ENCODE data around the gene NUP37. TPM values are rescaled to one million over a fixed set of nuclear protein-coding genes. Genes with fewer than 3 reads are reported as not detected.

Gene NUP37
- polyA plus RNA-seq, 1 donor from 2014 or later, result 24.7 TPM

DNA sequence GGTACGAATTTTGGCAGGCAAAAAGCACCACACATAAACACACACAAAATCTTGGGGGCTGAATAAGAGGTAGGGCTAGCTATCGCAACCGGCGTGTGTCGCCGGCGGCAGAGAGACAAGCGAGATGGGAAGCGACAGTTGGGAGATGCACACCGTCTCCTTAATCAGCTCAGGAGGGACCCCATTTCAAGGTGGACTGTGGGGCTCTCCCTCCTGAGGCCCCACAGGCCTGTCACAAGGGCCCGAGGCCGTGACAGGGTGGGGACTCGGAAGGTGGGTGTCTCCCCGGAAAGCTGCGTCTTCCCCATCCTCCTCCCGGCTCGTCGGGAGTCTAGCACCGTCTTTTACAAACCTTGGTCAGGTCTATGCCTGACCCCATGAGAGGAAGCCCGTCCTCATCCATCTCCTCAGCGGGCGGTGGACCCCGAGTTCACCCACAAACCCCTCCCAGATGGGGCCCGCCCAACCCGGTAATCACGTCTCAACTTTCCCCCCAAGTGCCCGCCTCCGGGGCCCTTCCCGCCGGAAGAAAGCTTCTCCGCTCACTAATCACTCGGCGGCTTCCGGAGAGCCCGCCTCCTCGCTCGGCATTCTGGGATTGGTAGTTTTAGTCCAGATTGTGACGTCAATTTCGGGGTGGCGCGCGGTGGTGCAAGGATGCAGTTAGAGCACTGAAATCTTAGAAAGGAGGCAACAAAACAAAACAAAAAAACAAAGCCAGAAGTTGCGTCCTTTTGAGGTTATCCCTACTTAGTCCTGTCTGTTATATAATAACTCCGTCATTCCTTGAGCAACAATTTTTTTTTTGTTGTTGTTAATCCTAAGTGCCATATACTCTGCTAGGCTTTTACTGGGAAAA lies 58.1 kb downstream of the NUP37 start, which contains the start of gene WASHC3:
TSS of gene WASHC3 (minus strand) at position 432 of the 859 bp plus-strand sequence. CDS start at position 403, 29 bp downstream.
- Mint-ChIP-seq H3K27ac (peak within 1 kb of the TSS; percentile 84 to 100 (median 99)), H3K9me3 (peaks cover 0 to 5% (median 4%) of the 10 kb centered on the region in 3 donors), H3K4me3 (peak within 1 kb of the TSS; percentile 95 to 99 (median 98)), H3K27me3 (no peaks in the 10 kb centered on the region), H3K4me1 (peaks cover 11 to 23% (median 12%) of the 10 kb centered on the region in 3 donors), H3K36me3 (peaks cover 4% of the 10 kb centered on the region)

DNA sequence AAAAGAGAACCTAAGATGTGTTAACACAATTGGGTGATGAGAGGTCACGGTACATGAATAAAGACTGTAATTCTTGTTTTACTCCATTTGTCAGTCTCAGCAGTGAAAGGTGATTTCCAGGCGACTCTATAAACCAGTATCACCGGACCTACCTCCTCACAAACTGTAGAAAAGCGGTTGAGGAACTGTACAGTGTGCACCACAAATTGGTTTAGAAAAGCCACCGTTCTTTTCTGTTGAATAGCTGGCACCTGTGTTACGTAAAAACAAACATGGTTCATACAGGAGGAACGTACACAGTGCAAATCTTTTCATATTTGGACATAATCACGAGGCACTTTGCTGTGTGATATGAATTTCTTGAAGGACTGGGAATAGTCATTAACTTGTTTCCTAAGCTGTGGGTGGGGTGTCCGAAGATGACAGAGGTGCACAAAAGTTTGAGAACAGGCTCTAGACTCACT lies 58.8 kb downstream of the NUP37 start:
- Mint-ChIP-seq H3K36me3 (peaks cover 7% of the 10 kb centered on the region), H3K27ac (peak overlapping the region; percentile 84 to 100 (median 99)), H3K9me3 (peaks cover 0 to 5% (median 4%) of the 10 kb centered on the region in 3 donors), H3K27me3 (no peaks in the 10 kb centered on the region), H3K4me1 (peaks cover 12 to 23% (median 18%) of the 10 kb centered on the region in 3 donors), H3K4me3 (peak overlapping the region; percentile 95 to 99 (median 98))

DNA sequence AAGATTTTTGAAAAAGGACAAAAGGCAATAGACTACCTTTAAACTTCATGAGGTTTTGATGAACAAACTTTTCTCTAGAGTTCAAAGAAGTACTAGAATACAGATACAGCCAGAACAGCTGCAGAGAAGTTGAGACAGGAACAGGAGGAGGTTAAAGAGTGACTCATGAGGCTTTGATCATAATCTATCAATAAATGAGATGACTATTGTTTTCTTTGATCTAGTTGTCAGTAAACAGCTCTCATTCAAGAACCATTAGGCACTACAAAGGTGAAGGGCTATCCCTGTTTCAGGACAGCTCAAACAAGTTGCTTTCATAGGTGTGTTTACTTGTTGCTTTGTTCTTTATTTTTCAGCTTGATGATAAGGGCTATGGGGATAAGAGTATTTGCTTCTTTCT lies 60.6 kb downstream of the NUP37 start:
- Mint-ChIP-seq H3K4me3 (peak overlapping the region in 1 of 4 donors; percentile 59), H3K36me3 (peaks cover 14% of the 10 kb centered on the region)

DNA sequence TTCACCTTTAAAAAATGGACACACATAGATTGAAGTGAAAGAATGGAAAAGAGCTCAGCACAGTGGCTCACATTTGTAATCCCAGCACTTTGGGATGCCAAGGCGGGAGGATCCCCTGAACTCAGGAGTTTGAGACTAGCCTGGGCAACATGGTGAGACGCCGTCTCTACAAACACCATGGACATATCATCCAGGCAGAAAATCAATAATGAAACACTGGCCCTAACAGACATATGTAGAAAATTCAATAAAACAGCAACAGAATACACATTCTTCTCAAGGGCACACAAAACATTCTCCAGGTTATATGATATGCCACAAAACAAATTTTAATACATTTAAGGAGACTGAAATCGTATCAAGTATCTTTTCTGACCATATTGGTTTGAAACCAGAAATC lies 65.6 kb downstream of the NUP37 start:
- Mint-ChIP-seq H3K27ac (no peak overlapping the region), H3K9me3 (peaks cover 0 to 4% (median 4%) of the 10 kb centered on the region in 3 donors), H3K36me3 (peaks cover 20% of the 10 kb centered on the region), H3K4me3 (no peak overlapping the region), H3K4me1 (peaks cover 21 to 37% (median 29%) of the 10 kb centered on the region in 3 donors), H3K27me3 (no peaks in the 10 kb centered on the region)

More for the DNA sequence above, 60.6 kb downstream of the NUP37 start:
- peaks cover 16 to 25% (median 24%) of the 10 kb centered on the region in 3 donors for H3K4me1 Mint-ChIP-seq
- H3K27me3 Mint-ChIP-seq, result no peaks in the 10 kb centered on the region
- peak overlapping the region in 2 of 3 donors; percentile 14 to 25 for H3K27ac Mint-ChIP-seq
- peaks cover 0 to 5% (median 4%) of the 10 kb centered on the region in 3 donors for H3K9me3 Mint-ChIP-seq

GRCh38 chr12:102053062-102053349 lies 66.9 kb downstream of the NUP37 start:
- H3K4me3 Mint-ChIP-seq, result no peak overlapping the region
- no peaks in the 10 kb centered on the region for H3K9me3 Mint-ChIP-seq
- H3K27me3 Mint-ChIP-seq, result no peaks in the 10 kb centered on the region
- peak overlapping the region in 1 of 3 donors; percentile 16 for H3K27ac Mint-ChIP-seq
- peaks cover 18% of the 10 kb centered on the region for H3K36me3 Mint-ChIP-seq
- peaks cover 18 to 31% (median 25%) of the 10 kb centered on the region in 3 donors for H3K4me1 Mint-ChIP-seq

DNA sequence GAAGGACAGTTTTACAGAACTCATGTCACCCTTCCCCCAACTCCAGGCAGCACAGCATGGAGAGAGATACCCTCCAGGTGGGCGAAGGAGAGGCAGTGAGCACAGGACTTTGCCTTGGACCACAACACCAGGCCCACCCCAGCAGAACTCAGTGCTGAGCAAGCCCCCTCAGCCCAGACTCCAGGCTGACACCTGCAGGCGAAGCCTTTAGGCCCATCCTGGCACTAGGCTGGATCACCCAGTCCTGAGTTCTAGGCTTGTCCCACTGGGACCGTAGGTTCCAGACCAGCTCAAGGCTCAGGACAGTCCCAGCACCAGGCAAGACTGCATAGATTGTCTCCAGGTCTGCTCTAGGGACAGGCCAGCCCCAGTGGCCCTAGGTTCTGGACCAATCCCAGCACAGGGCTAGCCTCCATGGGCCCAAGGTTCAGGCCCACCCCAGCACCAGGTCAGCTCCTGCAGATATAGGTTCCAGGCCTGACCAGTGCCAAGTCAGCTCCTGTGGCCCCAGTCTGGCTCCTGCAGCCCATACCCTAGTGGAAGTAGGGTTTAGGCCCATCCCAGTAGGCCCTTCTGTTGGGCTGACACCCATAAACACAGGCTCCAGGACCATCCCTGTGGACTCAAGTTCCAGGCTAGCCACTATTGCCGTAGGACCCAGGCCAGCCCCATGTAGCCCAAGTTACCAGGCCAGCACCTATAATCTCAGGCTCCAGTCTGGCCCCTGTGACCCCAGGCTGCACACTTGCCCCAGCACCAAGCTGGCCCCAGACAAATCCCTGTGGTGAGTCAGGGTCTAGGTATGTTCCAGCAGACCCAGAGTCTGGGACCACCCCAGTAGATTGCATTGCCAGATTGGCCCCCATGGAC lies 67.5 kb downstream of the NUP37 start:
- H3K27ac Mint-ChIP-seq, result no peak overlapping the region
- peaks cover 16% of the 10 kb centered on the region for H3K36me3 Mint-ChIP-seq
- H3K4me3 Mint-ChIP-seq, result no peak overlapping the region
- H3K9me3 Mint-ChIP-seq, result no peaks in the 10 kb centered on the region
- H3K4me1 Mint-ChIP-seq, result peaks cover 16 to 31% (median 23%) of the 10 kb centered on the region in 3 donors
- no peaks in the 10 kb centered on the region for H3K27me3 Mint-ChIP-seq

- Mint-ChIP-seq H3K4me3 (peak overlapping the region in 1 of 4 donors; percentile 2), H3K4me1 (peaks cover 14 to 29% (median 21%) of the 10 kb centered on the region in 3 donors), H3K36me3 (peaks cover 16% of the 10 kb centered on the region), H3K9me3 (no peaks in the 10 kb centered on the region), H3K27me3 (no peaks in the 10 kb centered on the region), H3K27ac (peak overlapping the region in 1 of 3 donors; percentile 2)
These were observed 68.4 kb downstream of the NUP37 start for GRCh38 chr12:102051431-102051965.

GRCh38 chr12:102050660-102051430 lies 69.1 kb downstream of the NUP37 start:
- peaks cover 14 to 26% (median 21%) of the 10 kb centered on the region in 3 donors for H3K4me1 Mint-ChIP-seq
- H3K9me3 Mint-ChIP-seq, result no peaks in the 10 kb centered on the region
- H3K4me3 Mint-ChIP-seq, result peak overlapping the region in 1 of 4 donors; percentile 2
- H3K27me3 Mint-ChIP-seq, result no peaks in the 10 kb centered on the region
- H3K27ac Mint-ChIP-seq, result peak overlapping the region in 1 of 3 donors; percentile 39
- peaks cover 13% of the 10 kb centered on the region for H3K36me3 Mint-ChIP-seq

DNA sequence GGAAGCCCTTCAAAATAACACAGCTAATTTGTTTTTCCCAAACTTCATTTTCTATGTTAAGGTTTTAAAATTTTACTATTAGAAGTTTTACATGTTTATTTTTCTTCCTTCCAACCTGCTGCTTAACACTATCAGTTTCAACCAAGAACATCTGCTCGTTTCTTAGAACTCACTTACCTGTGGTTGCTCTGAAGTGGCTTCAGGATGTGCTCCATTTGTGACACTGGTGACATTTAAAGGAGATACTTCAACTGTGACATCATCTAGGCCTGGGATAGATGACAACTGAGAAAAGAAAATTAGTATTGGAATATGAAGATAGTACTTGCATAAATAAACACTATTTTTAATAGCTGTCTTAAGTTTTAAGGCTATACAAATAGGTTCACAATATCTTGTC lies 76.0 kb downstream of the NUP37 start:
- H3K4me3 Mint-ChIP-seq, result no peak overlapping the region
- no peak overlapping the region for H3K27ac Mint-ChIP-seq
- no peaks in the 10 kb centered on the region for H3K36me3 Mint-ChIP-seq
- no peaks in the 10 kb centered on the region for H3K9me3 Mint-ChIP-seq
- H3K27me3 Mint-ChIP-seq, result no peaks in the 10 kb centered on the region
- peaks cover 0 to 2% (median 0%) of the 10 kb centered on the region in 3 donors for H3K4me1 Mint-ChIP-seq

- peaks cover 6% of the 10 kb centered on the region for H3K36me3 Mint-ChIP-seq
- no peaks in the 10 kb centered on the region for H3K27me3 Mint-ChIP-seq
- H3K4me3 Mint-ChIP-seq, result no peak overlapping the region
- H3K9me3 Mint-ChIP-seq, result no peaks in the 10 kb centered on the region
- peaks cover 0 to 2% (median 0%) of the 10 kb centered on the region in 3 donors for H3K4me1 Mint-ChIP-seq
- peak overlapping the region in 1 of 3 donors; percentile 53 for H3K27ac Mint-ChIP-seq
These were observed 85.7 kb downstream of the NUP37 start for GRCh38 chr12:102033991-102034745.

GRCh38 chr12:102031852-102032251 lies 88.1 kb downstream of the NUP37 start:
- Mint-ChIP-seq H3K27ac (no peak overlapping the region), H3K4me3 (no peak overlapping the region), H3K27me3 (no peaks in the 10 kb centered on the region), H3K36me3 (peaks cover 9% of the 10 kb centered on the region), H3K9me3 (no peaks in the 10 kb centered on the region), H3K4me1 (peaks cover 0 to 2% (median 0%) of the 10 kb centered on the region in 3 donors)

- Mint-ChIP-seq H3K36me3 (peaks cover 5% of the 10 kb centered on the region), H3K27me3 (no peaks in the 10 kb centered on the region), H3K9me3 (no peaks in the 10 kb centered on the region), H3K4me3 (no peak overlapping the region), H3K27ac (no peak overlapping the region), H3K4me1 (peaks cover 0 to 2% (median 0%) of the 10 kb centered on the region in 3 donors)
These were observed 90.8 kb downstream of the NUP37 start for GRCh38 chr12:102029141-102029540.

DNA sequence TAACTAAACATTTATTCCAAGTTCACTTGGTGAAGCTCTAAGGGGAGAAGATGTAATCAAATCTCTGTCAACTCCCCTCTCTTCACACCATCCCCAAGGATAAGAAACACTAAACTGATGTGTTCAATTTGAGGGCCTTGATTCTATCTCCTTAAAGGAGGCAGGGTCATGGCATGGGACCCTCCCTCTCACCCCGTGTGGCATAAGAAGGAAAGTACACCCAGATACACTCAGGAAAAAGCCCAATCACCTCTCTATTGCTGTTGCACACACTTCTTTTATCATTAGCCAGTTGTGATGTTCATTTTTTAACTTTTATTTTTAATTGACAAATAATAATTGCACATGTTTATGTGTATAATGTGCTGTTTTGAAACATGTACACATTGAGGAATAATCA lies 93.2 kb downstream of the NUP37 start:
- Mint-ChIP-seq H3K9me3 (no peaks in the 10 kb centered on the region), H3K4me1 (peaks cover 0 to 2% (median 0%) of the 10 kb centered on the region in 3 donors), H3K4me3 (no peak overlapping the region), H3K27ac (peak overlapping the region in 1 of 3 donors; percentile 18), H3K27me3 (no peaks in the 10 kb centered on the region), H3K36me3 (peaks cover 6% of the 10 kb centered on the region)

All from IgD-negative memory B cell (primary cell).